Uterus (tissue), 2 donors: ENCODE results near the gene CHCHD10.

Source experiments
- POLR2A ChIP-seq, 2 donors: fragments of 450-650 bp; IDR thresholded peaks; one replicate each; pipeline ENCODE4 v1.6.1; 2016; ENCODE audit warnings: antibody characterized with exemption in 2 of 2, mild to moderate bottlenecking in 1 of 2, moderate library complexity in 1 of 2
- TF ChIP-seq, protein P1 (sequence below), 4 experiments: fragments of 200-600 bp in 2 of 4; fragments of 450-650 bp in 2 of 4; sonication (generic) in 2 of 4; IDR thresholded peaks; one replicate each; pipeline ENCODE4 v1.5.1; 2016 to 2019; ENCODE audit warnings: antibody characterized with exemption in 4 of 4, mild to moderate bottlenecking in 2 of 4, moderate library complexity in 1 of 4

- no peak for TF ChIP-seq POLR2A (IDR thresholded peaks at IDR 0.05)
- TF ChIP-seq, protein P1, sequence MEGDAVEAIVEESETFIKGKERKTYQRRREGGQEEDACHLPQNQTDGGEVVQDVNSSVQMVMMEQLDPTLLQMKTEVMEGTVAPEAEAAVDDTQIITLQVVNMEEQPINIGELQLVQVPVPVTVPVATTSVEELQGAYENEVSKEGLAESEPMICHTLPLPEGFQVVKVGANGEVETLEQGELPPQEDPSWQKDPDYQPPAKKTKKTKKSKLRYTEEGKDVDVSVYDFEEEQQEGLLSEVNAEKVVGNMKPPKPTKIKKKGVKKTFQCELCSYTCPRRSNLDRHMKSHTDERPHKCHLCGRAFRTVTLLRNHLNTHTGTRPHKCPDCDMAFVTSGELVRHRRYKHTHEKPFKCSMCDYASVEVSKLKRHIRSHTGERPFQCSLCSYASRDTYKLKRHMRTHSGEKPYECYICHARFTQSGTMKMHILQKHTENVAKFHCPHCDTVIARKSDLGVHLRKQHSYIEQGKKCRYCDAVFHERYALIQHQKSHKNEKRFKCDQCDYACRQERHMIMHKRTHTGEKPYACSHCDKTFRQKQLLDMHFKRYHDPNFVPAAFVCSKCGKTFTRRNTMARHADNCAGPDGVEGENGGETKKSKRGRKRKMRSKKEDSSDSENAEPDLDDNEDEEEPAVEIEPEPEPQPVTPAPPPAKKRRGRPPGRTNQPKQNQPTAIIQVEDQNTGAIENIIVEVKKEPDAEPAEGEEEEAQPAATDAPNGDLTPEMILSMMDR (IDR thresholded peaks at IDR 0.05), result no peak
Observed at GRCh38 chr22:23803001-23803819, 35.4 kb upstream of the CHCHD10 start.
